Activated gamma-delta T cell (primary cell): ENCODE measurements around the gene ST8SIA2.

Experiments
- DNase-seq: peaks from one replicate; lab custom pipeline; 2025; lab: John Stamatoyannopoulos, UW

Gene ST8SIA2

GRCh38 chr15:92399271-92399950 lies 5.7 kb downstream of the ST8SIA2 start:
- no peak for DNase-seq

DNA sequence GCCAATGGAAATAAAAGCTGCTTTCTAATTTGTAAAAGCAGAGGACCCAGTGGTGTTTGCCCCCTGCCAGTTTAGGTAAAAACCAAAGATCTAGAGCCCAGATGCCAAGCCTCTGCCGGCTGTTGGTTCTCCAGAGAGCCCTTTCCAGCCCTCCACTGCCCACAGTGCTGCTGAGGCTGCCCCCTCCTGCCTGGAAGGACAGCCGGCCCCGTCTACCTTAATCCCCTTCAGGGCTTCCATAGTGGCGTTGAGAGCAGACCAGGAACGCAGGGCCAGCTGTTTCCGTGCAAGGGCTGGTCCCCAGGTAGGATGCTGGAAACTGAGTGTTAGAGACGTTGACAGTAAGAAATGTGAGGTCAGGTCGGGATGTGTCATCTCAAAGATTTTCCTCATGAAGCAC lies 6.9 kb downstream of the ST8SIA2 start:
- DNase-seq: no peak

- no peak for DNase-seq
Observed at GRCh38 chr15:92400980-92401787, 7.5 kb downstream of the ST8SIA2 start.

GRCh38 chr15:92402751-92403150 lies 9.1 kb downstream of the ST8SIA2 start:
- no peak for DNase-seq

DNA sequence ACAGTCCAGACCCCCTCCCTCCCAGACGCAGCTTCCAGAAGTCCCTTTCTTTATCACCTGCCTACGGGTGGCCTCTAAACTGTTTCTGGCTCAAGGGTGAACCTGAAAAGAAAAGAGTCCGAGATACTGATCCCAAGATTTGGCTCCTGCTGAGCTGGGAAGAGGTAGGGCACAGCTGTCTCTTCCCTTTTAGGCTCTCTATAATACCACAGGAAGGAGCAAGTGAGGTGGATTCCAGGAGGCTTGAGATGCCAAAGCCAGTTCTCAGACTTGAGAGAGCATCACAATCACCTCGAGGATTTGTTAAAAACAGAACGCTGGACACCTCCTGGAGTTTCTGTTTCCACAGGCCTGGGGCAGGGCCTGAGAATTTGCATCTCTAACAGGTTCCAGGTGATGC lies 12.3 kb downstream of the ST8SIA2 start:
- DNase-seq: no peak

DNA sequence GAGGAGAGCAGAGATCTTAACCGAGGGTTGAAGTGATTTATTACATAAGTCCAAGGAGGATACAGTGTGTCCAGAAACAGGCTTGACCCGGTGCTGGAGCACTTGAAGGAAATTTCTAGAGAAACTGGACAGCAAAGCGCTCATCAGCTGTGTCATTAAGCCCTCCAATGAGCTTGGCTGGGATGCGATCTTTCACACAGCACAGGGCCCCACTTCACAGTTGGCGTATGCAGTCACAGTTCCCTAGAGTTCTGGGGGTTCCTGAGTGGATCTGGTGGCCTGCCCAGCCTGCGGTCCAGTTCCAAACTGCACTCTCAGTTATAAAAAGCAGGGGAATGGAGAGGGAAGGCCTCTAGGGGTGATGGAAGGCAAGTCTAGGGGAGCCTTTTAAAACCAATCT lies 13.6 kb downstream of the ST8SIA2 start:
- no peak for DNase-seq

- no peak for DNase-seq
Observed at GRCh38 chr15:92407916-92408315, 14.2 kb downstream of the ST8SIA2 start.

- DNase-seq: no peak
Observed at GRCh38 chr15:92409006-92409405, 15.3 kb downstream of the ST8SIA2 start.

- DNase-seq: no peak
Observed at GRCh38 chr15:92409521-92409920, 15.8 kb downstream of the ST8SIA2 start.

- no peak for DNase-seq
Observed at GRCh38 chr15:92410537-92410936, 16.9 kb downstream of the ST8SIA2 start.

DNA sequence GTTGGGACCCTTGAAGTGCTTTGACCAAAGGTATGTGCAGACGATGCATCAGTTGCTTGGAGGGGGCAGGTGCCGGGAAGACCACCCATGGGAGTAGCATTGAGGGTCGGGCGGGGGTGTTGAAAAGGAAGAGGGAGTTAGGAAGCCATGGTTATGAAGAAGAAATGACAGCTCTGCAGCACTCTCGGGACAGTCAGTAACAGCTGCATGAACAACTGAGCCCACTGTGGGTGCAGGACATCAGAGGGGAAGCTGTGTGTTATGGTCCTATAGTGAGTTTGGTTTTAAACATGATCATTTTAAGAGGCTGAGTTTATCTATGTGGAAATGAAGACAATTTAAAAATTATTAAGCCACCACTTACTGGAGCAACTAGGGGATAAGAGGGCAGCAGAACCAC lies 17.6 kb downstream of the ST8SIA2 start:
- no peak for DNase-seq

- DNase-seq: no peak
Observed at GRCh38 chr15:92413510-92413909, 19.8 kb downstream of the ST8SIA2 start.

- no peak for DNase-seq
Observed at GRCh38 chr15:92415639-92416297, 22.1 kb downstream of the ST8SIA2 start.

DNA sequence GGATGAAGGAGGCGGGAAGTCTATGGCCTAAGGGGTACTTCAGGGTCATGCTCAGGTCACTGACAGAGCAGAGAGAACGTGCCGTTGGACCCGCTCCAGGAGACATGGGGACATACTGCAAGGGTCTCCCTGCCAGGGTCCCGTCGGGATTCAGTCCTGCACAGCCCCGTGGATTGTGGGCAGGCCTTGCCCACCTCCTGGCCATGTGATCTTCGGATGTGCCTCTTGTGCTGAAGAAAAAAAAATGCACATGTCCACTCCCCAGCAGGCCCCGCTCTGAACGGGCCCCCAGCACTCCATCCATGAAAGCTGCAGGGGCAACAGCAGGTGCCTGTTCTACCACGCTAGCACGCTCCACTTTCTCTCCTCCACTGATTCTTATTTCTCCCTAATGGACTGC lies 22.9 kb downstream of the ST8SIA2 start:
- no peak for DNase-seq

DNA sequence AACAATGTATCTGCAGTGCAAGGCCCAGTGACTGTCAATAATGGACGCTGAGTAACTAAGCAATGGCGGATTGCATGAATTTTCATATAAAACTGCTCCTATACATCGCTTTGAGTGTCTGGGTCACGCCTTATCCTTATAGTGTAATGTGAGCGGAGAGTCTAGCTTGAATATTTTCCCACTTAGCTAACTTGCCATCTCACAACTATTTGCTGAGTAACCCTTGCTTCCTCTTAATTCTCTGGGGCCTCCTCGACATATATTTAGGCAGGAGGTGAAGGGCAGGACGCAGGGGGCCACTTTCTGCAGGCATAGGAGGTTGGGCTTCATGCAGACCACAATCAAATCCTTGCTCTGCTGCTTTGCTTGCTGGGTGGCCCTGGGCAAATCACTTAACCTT lies 24.0 kb downstream of the ST8SIA2 start:
- no peak for DNase-seq

GRCh38 chr15:92418864-92419263 lies 25.2 kb downstream of the ST8SIA2 start:
- DNase-seq: no peak

- DNase-seq: no peak
Observed at GRCh38 chr15:92421976-92422375, 28.3 kb downstream of the ST8SIA2 start.

GRCh38 chr15:92425578-92426225 lies 32.0 kb downstream of the ST8SIA2 start:
- no peak for DNase-seq

- no peak for DNase-seq
Observed at GRCh38 chr15:92429378-92430068, 35.8 kb downstream of the ST8SIA2 start.

DNA sequence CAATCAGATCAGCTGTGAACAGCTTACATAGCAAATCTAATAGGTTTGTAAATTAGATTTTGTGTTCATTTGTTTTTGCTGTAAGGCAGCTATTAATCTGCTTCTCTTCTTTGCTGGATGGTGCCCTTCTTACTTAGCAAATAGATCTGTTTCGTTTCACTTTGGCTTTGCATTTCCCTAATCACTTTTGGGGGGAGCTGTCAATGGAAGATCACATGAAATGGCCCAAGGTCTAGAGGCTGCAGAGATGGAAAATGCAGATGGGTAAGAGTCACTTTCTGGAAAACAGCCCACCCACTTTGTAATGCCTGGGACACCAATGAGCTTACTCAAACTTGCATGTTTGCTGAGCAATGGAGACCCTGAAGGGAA lies 36.4 kb downstream of the ST8SIA2 start:
- no peak for DNase-seq

DNA sequence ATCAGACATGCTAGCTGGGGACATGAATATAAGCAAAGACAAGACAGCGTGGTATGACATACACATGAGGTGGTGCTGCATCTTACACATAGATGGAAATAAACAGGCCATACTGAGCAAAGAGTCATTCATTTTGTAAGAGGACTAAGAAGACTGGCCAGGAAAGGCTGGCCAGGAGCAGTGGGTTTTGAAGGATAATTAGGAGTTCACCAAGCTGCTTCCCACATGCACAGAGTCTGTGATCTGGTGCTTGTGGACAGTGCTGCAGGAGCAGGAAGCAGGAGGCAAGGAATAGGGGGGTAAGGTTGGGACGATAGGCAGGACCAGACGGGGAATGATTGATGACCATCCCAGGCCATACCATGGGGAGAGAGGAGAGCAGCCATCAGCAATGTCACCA lies 41.5 kb downstream of the ST8SIA2 start:
- no peak for DNase-seq

GRCh38 chr15:92438471-92438870 lies 44.8 kb downstream of the ST8SIA2 start:
- no peak for DNase-seq
